Omental fat pad (tissue), 4 donors: Measurements from ENCODE around the gene CNTNAP5. TPM values are rescaled to one million over a fixed set of nuclear protein-coding genes. Genes with fewer than 3 reads are reported as not detected.

ENCODE experiments used
- ATAC-seq: fragments of 150-250 bp; one replicate; pipeline ENCODE4 v1.9.1; 2016; ENCODE audit warnings: mild to moderate bottlenecking, moderate library complexity; ENCODE audit not compliant: low FRiP score
- DNase-seq: peaks from one replicate; pipeline ENCODE4 v3.0.0-alpha.2; 2019; ENCODE audit warnings: low spot score
- total RNA-seq, 4 donors: library from RNA; depleted of rRNA; stranded (reverse); fragments of >200 nt; gene quantifications; one replicate each; pipeline ENCODE4 v1.1.0, GENCODE V29; 2016
- TF ChIP-seq, protein P1 (sequence below), 3 donors: fragments of 450-650 bp; IDR thresholded peaks; one replicate each; pipeline ENCODE4 v1.5.1; 2016 to 2017; ENCODE audit warnings: antibody characterized with exemption in 3 of 3, mild to moderate bottlenecking in 3 of 3, moderate library complexity in 2 of 3

CNTNAP5 gene
- total RNA-seq, 4 donors from 2014 or later: not detected

DNA sequence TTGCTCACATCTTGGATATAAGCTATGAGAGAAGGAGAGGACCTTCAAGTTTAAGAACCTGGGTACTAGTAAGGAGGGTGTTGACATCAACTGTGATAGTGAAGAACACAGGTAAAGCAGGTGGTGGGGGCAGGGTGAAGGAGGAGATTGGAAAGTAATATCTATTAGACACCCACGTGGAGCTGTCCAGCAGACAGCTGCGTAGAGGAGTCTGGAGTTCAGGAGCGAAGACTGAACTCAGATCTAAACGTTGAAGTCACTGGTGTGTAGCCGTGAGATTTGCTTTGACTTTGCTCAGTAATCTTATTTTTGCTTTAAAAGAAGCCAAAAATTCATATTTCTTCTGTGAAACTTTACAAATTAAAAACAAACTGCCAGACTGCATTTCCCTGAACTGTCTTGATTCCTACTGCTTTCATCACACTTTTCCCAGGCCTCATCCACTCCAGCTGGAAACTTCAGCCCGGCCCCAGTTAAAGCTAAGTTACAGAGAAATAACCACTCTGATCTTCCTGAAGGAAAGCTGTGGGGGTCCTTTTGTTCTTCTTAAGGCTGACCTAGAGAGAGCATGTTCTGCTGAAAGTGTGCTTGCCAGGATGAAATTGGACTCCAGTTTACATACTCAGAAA, 533.3 kb downstream of the CNTNAP5 start:
- ATAC-seq (no peak), DNase-seq (no peak)
- TF ChIP-seq, protein P1, sequence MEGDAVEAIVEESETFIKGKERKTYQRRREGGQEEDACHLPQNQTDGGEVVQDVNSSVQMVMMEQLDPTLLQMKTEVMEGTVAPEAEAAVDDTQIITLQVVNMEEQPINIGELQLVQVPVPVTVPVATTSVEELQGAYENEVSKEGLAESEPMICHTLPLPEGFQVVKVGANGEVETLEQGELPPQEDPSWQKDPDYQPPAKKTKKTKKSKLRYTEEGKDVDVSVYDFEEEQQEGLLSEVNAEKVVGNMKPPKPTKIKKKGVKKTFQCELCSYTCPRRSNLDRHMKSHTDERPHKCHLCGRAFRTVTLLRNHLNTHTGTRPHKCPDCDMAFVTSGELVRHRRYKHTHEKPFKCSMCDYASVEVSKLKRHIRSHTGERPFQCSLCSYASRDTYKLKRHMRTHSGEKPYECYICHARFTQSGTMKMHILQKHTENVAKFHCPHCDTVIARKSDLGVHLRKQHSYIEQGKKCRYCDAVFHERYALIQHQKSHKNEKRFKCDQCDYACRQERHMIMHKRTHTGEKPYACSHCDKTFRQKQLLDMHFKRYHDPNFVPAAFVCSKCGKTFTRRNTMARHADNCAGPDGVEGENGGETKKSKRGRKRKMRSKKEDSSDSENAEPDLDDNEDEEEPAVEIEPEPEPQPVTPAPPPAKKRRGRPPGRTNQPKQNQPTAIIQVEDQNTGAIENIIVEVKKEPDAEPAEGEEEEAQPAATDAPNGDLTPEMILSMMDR (IDR thresholded peaks at IDR 0.05): no peak

DNA sequence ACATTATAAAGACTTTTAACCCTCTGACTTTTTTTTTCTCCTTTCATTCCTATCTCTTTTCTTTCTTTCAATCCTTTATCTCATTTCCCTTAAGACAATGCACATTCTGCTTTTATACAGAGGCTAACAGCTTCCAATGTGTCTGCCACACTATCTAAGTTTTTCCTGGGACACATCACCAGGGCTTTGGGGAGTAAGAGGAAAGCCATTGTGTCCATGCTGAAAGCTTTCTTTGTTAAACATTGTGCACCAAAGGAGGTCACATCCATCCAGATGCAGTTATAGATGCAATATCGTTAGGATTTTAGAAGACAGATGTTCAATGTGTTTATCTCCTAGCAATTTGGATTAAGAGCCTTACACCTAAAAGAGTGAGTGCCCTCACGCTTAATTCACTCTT, 534.1 kb downstream of the CNTNAP5 start:
- TF ChIP-seq, protein P1 (IDR thresholded peaks at IDR 0.05): no peak
- ATAC-seq: no peak

DNA sequence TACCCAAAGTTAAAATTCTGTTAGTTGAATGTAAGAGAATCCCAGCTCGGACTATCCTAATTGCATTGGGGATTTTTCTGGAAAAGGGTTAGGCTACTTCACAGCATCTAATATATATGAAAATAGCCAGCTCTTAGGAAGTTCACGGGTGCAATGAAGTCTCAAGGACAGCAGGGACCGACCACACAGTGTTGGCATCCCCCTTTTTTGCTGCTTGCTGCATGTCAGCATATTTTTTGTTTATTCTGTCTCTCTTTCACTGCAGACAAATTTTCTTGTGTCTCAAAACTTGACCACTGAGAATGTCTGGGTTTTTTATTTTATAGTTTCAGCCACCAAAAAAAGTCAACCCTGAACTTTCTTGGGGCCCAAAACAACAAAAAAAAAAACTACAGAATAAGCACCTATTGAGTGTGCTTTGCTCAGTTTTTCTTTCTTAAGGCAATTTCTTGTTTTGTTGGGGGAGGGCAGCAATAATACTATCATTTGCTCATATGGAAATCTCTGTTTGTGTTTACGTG, 535.6 kb downstream of the CNTNAP5 start:
- TF ChIP-seq, protein P1 (IDR thresholded peaks at IDR 0.05): no peak
- ATAC-seq (no peak), DNase-seq (no peak)

More for the DNA sequence above, 534.1 kb downstream of the CNTNAP5 start:
- DNase-seq: no peak

DNA sequence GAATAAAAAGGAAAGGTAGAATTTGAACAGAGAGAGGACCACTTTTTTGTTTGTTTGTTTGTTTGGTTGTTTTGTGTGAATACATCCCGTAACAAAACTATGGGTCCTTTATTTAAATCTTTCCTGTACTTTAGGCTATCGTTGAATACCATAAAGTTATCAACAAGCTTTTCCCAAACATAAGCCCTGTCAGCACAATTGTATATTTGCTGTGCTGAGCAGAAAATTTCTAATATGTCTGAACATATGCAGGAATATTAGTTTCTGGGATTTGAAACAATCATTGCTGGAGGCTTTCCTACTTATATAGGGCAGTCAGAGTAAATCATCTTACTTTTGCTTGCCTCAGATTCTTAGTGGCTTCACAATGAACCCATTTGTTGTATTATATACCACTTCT, 536.4 kb downstream of the CNTNAP5 start:
- ATAC-seq (no peak), DNase-seq (no peak)
- TF ChIP-seq, protein P1 (IDR thresholded peaks at IDR 0.05): no peak

DNA sequence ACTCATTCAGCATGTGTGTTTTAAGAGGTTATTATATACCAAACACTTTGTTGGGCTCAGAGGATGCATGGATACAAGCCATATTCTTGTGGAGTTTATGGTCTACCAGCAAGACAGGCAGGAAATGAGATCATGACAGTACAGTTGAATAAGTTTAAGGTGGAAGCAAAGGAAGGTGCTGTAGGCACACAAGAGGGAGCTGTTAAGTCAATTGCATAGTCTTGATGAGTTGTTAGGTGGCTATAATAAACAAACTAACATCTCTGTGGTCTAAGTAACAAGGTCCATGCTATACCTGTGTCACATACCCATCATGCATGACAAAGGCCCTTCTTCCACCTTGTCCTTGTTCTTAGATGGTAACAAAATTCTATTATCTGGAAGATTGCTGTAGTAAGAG, 538.3 kb downstream of the CNTNAP5 start:
- DNase-seq: no peak
- TF ChIP-seq, protein P1 (IDR thresholded peaks at IDR 0.05): no peak
- no peak for ATAC-seq

DNA sequence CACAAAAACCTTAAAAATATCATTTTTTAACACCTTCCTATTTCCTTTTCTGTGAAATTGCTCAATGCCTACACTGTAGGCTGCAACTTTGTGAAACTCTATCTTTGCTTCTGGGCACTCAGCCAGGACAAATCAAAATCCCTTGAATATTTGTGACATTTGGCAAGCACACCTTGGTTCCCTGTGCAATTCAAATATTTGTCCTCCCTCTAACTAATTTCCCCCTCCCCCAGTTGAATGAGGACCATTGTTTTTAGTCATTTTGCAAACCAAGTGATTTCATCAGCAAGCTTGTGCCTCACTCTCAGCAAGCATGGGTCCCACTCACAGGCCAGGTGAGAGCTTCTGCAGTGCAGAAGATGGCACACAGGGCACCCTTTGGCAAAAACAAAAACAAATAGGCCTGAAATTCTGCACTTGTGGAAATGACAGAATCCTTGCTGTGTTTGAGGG, 541.5 kb downstream of the CNTNAP5 start:
- DNase-seq: no peak
- TF ChIP-seq, protein P1 (IDR thresholded peaks at IDR 0.05): no peak
- no peak for ATAC-seq

DNA sequence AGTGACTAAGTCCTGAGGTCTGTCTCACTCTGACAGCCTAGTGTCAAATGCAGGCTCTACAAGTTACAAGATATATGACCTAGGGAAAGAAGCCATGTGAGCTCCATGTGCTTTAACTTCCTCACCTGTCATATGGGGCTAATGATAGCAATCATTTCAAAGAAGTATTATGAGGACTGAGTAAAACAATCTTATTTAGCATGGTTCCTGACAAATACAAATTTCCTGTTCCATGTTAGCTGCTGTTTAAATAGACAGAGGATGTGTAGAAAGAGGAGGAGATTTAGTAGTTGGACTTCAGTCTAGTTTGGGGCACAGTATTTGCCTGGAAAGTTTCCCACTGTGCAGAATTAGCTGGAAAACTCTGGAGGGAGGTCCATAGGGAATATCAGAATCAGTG, 545.8 kb downstream of the CNTNAP5 start:
- DNase-seq (no peak), ATAC-seq (no peak)
- TF ChIP-seq, protein P1 (IDR thresholded peaks at IDR 0.05): no peak
